GM23338 (cell line): ENCODE results near the gene SART1.

Experiments used
- EZH2phosphoT487 ChIP-seq: fragments of 200-600 bp; sonication (generic); IDR thresholded peaks from one replicate; pipeline ENCODE4 v1.8.1; 2018; ENCODE audit warnings: antibody characterized with exemption; ENCODE audit not compliant: unreplicated experiment
- POLR2AphosphoS5 ChIP-seq: IDR thresholded peaks from 2 replicates; pipeline ENCODE4 v1.6.1; 2016; ENCODE audit warnings: antibody characterized with exemption, low read depth
- TF ChIP-seq, protein P1 (sequence below), 2 experiments: fragments of 200-600 bp in 1 of 2; sonication (generic) in 1 of 2; conservative IDR thresholded peaks; 2 replicates each; pipeline versions ENCODE4 v1.5.1 to v1.6.1; 2016 to 2017; ENCODE audit warnings: antibody characterized with exemption in 2 of 2, low read depth in 2 of 2, mild to moderate bottlenecking in 2 of 2, moderate library complexity in 1 of 2
- TF ChIP-seq, protein P2 (sequence below): IDR thresholded peaks from one replicate; pipeline ENCODE4 v1.6.1; 2018; ENCODE audit warnings: antibody characterized with exemption; ENCODE audit not compliant: unreplicated experiment

DNA sequence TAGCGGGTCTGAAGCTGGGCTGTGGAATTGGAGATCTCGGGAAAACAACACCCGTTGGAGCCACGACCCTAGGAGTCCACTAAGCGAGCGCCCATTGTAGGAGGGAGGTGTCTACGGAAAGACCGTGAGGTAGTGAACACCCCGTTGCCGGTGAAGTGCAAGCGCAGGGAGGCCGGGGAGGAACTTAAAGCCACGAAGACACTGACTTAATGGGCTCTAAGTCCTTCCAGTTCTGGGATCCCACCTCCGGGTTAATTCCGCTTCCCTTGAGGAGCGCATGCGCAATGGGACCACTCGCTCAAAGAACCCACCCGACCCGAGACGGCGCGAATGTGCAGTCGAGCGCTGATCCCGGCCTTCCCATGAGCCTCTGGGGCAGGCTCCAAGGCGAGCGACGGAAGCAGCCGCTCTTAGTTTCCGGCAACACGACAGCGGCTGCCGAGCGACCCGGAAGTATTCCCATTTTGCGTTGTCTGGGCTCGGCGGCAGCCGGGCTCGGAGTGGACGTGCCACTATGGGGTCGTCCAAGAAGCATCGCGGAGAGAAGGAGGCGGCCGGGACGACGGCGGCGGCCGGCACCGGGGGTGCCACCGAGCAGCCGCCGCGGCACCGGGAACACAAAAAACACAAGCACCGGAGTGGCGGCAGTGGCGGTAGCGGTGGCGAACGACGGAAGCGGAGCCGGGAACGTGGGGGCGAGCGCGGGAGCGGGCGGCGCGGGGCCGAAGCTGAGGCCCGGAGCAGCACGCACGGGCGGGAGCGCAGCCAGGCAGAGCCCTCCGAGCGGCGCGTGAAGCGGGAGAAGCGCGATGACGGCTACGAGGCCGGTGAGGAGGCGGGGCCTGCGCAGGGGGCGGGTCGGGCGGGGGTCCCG lies at the start of gene SART1:
- no peak for TF ChIP-seq EZH2phosphoT487
- TF ChIP-seq, protein P1, sequence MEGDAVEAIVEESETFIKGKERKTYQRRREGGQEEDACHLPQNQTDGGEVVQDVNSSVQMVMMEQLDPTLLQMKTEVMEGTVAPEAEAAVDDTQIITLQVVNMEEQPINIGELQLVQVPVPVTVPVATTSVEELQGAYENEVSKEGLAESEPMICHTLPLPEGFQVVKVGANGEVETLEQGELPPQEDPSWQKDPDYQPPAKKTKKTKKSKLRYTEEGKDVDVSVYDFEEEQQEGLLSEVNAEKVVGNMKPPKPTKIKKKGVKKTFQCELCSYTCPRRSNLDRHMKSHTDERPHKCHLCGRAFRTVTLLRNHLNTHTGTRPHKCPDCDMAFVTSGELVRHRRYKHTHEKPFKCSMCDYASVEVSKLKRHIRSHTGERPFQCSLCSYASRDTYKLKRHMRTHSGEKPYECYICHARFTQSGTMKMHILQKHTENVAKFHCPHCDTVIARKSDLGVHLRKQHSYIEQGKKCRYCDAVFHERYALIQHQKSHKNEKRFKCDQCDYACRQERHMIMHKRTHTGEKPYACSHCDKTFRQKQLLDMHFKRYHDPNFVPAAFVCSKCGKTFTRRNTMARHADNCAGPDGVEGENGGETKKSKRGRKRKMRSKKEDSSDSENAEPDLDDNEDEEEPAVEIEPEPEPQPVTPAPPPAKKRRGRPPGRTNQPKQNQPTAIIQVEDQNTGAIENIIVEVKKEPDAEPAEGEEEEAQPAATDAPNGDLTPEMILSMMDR (conservative IDR thresholded peaks at IDR 0.05; ENCODE audit: low read depth in 2 of 2), result no peak
- TF ChIP-seq, protein P2, sequence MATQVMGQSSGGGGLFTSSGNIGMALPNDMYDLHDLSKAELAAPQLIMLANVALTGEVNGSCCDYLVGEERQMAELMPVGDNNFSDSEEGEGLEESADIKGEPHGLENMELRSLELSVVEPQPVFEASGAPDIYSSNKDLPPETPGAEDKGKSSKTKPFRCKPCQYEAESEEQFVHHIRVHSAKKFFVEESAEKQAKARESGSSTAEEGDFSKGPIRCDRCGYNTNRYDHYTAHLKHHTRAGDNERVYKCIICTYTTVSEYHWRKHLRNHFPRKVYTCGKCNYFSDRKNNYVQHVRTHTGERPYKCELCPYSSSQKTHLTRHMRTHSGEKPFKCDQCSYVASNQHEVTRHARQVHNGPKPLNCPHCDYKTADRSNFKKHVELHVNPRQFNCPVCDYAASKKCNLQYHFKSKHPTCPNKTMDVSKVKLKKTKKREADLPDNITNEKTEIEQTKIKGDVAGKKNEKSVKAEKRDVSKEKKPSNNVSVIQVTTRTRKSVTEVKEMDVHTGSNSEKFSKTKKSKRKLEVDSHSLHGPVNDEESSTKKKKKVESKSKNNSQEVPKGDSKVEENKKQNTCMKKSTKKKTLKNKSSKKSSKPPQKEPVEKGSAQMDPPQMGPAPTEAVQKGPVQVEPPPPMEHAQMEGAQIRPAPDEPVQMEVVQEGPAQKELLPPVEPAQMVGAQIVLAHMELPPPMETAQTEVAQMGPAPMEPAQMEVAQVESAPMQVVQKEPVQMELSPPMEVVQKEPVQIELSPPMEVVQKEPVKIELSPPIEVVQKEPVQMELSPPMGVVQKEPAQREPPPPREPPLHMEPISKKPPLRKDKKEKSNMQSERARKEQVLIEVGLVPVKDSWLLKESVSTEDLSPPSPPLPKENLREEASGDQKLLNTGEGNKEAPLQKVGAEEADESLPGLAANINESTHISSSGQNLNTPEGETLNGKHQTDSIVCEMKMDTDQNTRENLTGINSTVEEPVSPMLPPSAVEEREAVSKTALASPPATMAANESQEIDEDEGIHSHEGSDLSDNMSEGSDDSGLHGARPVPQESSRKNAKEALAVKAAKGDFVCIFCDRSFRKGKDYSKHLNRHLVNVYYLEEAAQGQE, result no peak
- TF ChIP-seq POLR2AphosphoS5, result peak; percentile 89
